ENCODE measurements around the gene EPS15. TPM values are rescaled to one million over a fixed set of nuclear protein-coding genes. Genes with fewer than 3 reads are reported as not detected.
"Not testable (repeated sequence)": the region's sequence is repeated elsewhere in the genome, so short reads cannot be mapped to it uniquely, and the experiment has no call there.

The EPS15 gene
- total RNA-seq, 1 experiment from 2014 or later, result 54.4 TPM

GRCh38 chr1:51534447-51534846 lies 15.4 kb upstream of the EPS15 start:
- in situ Hi-C loops (cut with HindIII; ENCODE audit: low pct_unique_long_range_greater_than_20kb, low sequenced_read_pairs), result no loop called here

DNA sequence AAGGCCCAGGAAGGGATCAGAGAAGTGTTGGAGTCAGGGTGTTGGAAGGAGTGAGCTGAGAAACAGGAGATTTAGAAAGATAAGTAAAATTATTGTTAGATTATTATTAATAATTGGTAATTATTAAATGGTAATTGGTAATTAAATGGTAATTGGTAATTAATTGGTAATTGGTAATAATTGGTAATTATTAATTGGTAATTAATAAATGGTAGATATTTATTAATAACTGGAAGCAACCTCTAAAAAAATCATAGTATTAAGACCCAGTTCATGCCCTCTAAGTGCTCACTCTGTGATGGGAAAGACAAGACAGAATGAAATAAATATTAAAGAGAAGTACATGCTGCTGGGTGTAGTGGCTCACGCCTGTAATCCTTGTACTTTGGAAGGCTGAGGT lies 13.8 kb upstream of the EPS15 start:
- ATAC-seq (no peak), DNase-seq (ENCODE audit: low read depth, low spot score) (no peak)
- H3K4me3 ChIP-seq (ENCODE audit: low read depth in 2 of 2, low read length in 2 of 2), result no peak overlapping the region
- no peaks in the 10 kb centered on the region for H3K9me3 ChIP-seq (ENCODE audit: control insufficient read depth, insufficient read depth, low read depth, low read length)
- CTCF ChIA-PET, result no interaction called here
- H3K27ac ChIP-seq (ENCODE audit: low read length), result no peak overlapping the region
- TF ChIP-seq TCF7L2 (IDR thresholded peaks at IDR 0.05; ENCODE audit: low read depth, low read length) (no peak), CTCF (IDR thresholded peaks at IDR 0.05) (no peak), REST (IDR thresholded peaks at IDR 0.05; ENCODE audit: insufficient read depth in 1 of 2, low read depth in 2 of 2, low read length in 1 of 2) (no peak), SIN3A (IDR thresholded peaks at IDR 0.05; ENCODE audit: borderline replicate concordance, insufficient read depth, low read depth, low read length) (no peak), POLR2AphosphoS5 (IDR thresholded peaks at IDR 0.05; ENCODE audit: low read depth, low read length) (no peak)
- POLR2A ChIA-PET, result interaction anchor here (0.7 kb wide), 1 partner anchor 264 kb away, joined by 5 read pairs; no protein-coding TSS in a partner anchor
- no peaks in the 10 kb centered on the region for H3K36me3 ChIP-seq (ENCODE audit: control insufficient read depth, insufficient read depth, low read length)
- H3K27me3 ChIP-seq (ENCODE audit: control insufficient read depth, insufficient read depth, low read length), result no peaks in the 10 kb centered on the region
- intact Hi-C loops (cut with micrococcal nuclease; ENCODE audit: unreplicated experiment) (no loop called here), in situ Hi-C loops (cut with HindIII; ENCODE audit: low pct_unique_long_range_greater_than_20kb, low sequenced_read_pairs) (no loop called here)
- no TSS peak for BruUV-seq (replicated peaks)
- peaks cover 11% of the 10 kb centered on the region for H3K4me1 ChIP-seq (ENCODE audit: control insufficient read depth, insufficient read depth, low read length)

More at GRCh38 chr1:51534447-51534846, 15.4 kb upstream of the EPS15 start:
- DNase-seq (ENCODE audit: low read depth, low spot score), result no peak
- no peak overlapping the region for H3K4me3 ChIP-seq (ENCODE audit: low read depth in 2 of 2, low read length in 2 of 2)
- no peaks in the 10 kb centered on the region for H3K9me3 ChIP-seq (ENCODE audit: control insufficient read depth, insufficient read depth, low read depth, low read length)
- peak; percentile 37; the same call in 1 of the 2 replicates for ATAC-seq
- CTCF ChIA-PET, result interaction anchor here (0.6 to 1.5 kb wide), 2 partner anchors 50 to 107 kb away, joined by 4 to 7 read pairs; no protein-coding TSS in a partner anchor
- no peaks in the 10 kb centered on the region for H3K27me3 ChIP-seq (ENCODE audit: control insufficient read depth, insufficient read depth, low read length)
- intact Hi-C loops (cut with micrococcal nuclease; ENCODE audit: unreplicated experiment), result no loop called here
- POLR2A ChIA-PET, result interaction anchor here (0.6 kb wide), 1 partner anchor 115 kb away, joined by 3 read pairs; no protein-coding TSS in a partner anchor
- no TSS peak for BruUV-seq (replicated peaks)
- peaks cover 11% of the 10 kb centered on the region for H3K4me1 ChIP-seq (ENCODE audit: control insufficient read depth, insufficient read depth, low read length)
- TF ChIP-seq POLR2AphosphoS5 (IDR thresholded peaks at IDR 0.05; ENCODE audit: low read depth, low read length) (no peak), REST (IDR thresholded peaks at IDR 0.05; ENCODE audit: insufficient read depth in 1 of 2, low read depth in 2 of 2, low read length in 1 of 2) (no peak), TCF7L2 (IDR thresholded peaks at IDR 0.05; ENCODE audit: low read depth, low read length) (no peak), SIN3A (IDR thresholded peaks at IDR 0.05; ENCODE audit: borderline replicate concordance, insufficient read depth, low read depth, low read length) (no peak), CTCF (IDR thresholded peaks at IDR 0.05) (no peak)
- no peaks in the 10 kb centered on the region for H3K36me3 ChIP-seq (ENCODE audit: control insufficient read depth, insufficient read depth, low read length)
- H3K27ac ChIP-seq (ENCODE audit: low read length), result peak overlapping the region; percentile 65

- H3K27me3 ChIP-seq (ENCODE audit: control insufficient read depth, insufficient read depth, low read length); H3K9me3 ChIP-seq (ENCODE audit: control insufficient read depth, insufficient read depth, low read depth, low read length); in situ Hi-C loops (cut with HindIII; ENCODE audit: low pct_unique_long_range_greater_than_20kb, low sequenced_read_pairs); H3K27ac ChIP-seq (ENCODE audit: low read length); H3K36me3 ChIP-seq (ENCODE audit: control insufficient read depth, insufficient read depth, low read length); CTCF ChIA-PET; H3K4me3 ChIP-seq (ENCODE audit: low read depth in 2 of 2, low read length in 2 of 2); intact Hi-C loops (cut with micrococcal nuclease; ENCODE audit: unreplicated experiment); POLR2A ChIA-PET; DNase-seq (ENCODE audit: low read depth, low spot score); BruUV-seq (replicated peaks); ATAC-seq: not testable (repeated sequence)
- peaks cover 11% of the 10 kb centered on the region for H3K4me1 ChIP-seq (ENCODE audit: control insufficient read depth, insufficient read depth, low read length)
Observed at GRCh38 chr1:51530447-51530846, 11.4 kb upstream of the EPS15 start.

Measured in Panc1 (cell line).